Measurements from ENCODE around the gene NRXN3. TPM values are rescaled to one million over a fixed set of nuclear protein-coding genes. Genes with fewer than 3 reads are reported as not detected.

Gene NRXN3
- polyA plus RNA-seq, 1 of the 3 experiments (the other 2 are of a cell fraction): 1.6 TPM

DNA sequence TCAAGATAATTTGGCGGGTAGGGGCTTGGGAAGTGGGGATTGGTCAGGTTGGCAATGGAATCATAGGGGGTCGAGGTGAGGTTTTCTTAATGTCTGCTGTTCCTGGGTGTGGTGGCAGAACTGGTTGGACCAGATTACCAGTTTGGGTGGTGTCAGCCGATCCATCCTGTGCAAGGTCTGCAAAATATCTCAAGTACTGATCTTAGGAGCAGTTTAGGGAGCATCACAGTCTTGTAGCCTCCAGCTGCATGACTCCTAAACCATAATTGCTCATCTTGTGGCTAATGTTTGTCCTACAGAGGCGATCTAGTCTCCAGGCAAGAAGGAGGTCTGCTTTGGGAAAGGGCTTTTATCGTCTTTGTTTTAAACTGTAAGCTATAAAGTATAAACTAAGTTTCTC, 1172.8 kb downstream of the NRXN3 start:
- Histone ChIP-seq H3K9me3 (no peaks in the 10 kb centered on the region), H3K36me3 (replicated peaks in 1 of 2; ENCODE audit: control insufficient read depth in 1 of 2, insufficient read depth in 2 of 2, low read length in 1 of 2) (no peaks in the 10 kb centered on the region), H3F3A (replicated peaks; ENCODE audit: insufficient read depth) (no peaks in the 10 kb centered on the region), H2AFZ (ENCODE audit: low read depth) (peak overlapping the region; percentile 22; the same call in 1 of the 2 replicates), H3K4me3 (ENCODE audit: low read depth in 2 of 2, low read length in 1 of 2) (no peak overlapping the region), H3K27me3 (ENCODE audit: insufficient read depth) (no peaks in the 10 kb centered on the region), H4K20me1 (ENCODE audit: insufficient read depth) (no peaks in the 10 kb centered on the region), H3K4me1 (ENCODE audit: control insufficient read depth in 1 of 2, insufficient read depth in 2 of 2, low read depth in 1 of 2, low read length in 1 of 2) (no peaks in the 10 kb centered on the region), H3K9ac (no peak overlapping the region), H3K4me2 (no peak overlapping the region), H3K79me2 (ENCODE audit: insufficient read depth) (no peaks in the 10 kb centered on the region), H3K27ac (ENCODE audit: low read depth in 2 of 2, low read length in 1 of 2) (no peak overlapping the region), H3K9me2 (no peaks in the 10 kb centered on the region)
- CTCF ChIA-PET: no interaction called here
- TF ChIP-seq RXRA (IDR thresholded peaks at IDR 0.05; ENCODE audit: borderline replicate concordance, low read depth): no peak
- TF ChIP-seq, protein P1, sequence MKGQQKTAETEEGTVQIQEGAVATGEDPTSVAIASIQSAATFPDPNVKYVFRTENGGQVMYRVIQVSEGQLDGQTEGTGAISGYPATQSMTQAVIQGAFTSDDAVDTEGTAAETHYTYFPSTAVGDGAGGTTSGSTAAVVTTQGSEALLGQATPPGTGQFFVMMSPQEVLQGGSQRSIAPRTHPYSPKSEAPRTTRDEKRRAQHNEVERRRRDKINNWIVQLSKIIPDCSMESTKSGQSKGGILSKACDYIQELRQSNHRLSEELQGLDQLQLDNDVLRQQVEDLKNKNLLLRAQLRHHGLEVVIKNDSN (IDR thresholded peaks at IDR 0.05; ENCODE audit: borderline replicate concordance, low read depth): no peak
- TF ChIP-seq FOXM1 (IDR thresholded peaks at IDR 0.05; ENCODE audit: low read depth): no peak
- TF ChIP-seq, protein P2, sequence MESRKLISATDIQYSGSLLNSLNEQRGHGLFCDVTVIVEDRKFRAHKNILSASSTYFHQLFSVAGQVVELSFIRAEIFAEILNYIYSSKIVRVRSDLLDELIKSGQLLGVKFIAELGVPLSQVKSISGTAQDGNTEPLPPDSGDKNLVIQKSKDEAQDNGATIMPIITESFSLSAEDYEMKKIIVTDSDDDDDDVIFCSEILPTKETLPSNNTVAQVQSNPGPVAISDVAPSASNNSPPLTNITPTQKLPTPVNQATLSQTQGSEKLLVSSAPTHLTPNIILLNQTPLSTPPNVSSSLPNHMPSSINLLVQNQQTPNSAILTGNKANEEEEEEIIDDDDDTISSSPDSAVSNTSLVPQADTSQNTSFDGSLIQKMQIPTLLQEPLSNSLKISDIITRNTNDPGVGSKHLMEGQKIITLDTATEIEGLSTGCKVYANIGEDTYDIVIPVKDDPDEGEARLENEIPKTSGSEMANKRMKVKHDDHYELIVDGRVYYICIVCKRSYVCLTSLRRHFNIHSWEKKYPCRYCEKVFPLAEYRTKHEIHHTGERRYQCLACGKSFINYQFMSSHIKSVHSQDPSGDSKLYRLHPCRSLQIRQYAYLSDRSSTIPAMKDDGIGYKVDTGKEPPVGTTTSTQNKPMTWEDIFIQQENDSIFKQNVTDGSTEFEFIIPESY (IDR thresholded peaks at IDR 0.05; ENCODE audit: borderline replicate concordance, low read depth): no peak
- TF ChIP-seq GATA2 (CRISPR knock-in tag; IDR thresholded peaks at IDR 0.05): no peak
- TF ChIP-seq, protein P3, sequence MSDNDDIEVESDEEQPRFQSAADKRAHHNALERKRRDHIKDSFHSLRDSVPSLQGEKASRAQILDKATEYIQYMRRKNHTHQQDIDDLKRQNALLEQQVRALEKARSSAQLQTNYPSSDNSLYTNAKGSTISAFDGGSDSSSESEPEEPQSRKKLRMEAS (IDR thresholded peaks at IDR 0.05; ENCODE audit: low read depth): no peak
- no peak for TF ChIP-seq POLR2AphosphoS5 (IDR thresholded peaks at IDR 0.05; ENCODE audit: low read depth, low read length)
- TF ChIP-seq EP300 (IDR thresholded peaks at IDR 0.05; ENCODE audit: borderline replicate concordance in 1 of 2, low read depth in 1 of 2, low read length in 1 of 2): no peak
- TF ChIP-seq NFIC (IDR thresholded peaks at IDR 0.05; ENCODE audit: borderline replicate concordance): no peak
- TF ChIP-seq, protein P4, sequence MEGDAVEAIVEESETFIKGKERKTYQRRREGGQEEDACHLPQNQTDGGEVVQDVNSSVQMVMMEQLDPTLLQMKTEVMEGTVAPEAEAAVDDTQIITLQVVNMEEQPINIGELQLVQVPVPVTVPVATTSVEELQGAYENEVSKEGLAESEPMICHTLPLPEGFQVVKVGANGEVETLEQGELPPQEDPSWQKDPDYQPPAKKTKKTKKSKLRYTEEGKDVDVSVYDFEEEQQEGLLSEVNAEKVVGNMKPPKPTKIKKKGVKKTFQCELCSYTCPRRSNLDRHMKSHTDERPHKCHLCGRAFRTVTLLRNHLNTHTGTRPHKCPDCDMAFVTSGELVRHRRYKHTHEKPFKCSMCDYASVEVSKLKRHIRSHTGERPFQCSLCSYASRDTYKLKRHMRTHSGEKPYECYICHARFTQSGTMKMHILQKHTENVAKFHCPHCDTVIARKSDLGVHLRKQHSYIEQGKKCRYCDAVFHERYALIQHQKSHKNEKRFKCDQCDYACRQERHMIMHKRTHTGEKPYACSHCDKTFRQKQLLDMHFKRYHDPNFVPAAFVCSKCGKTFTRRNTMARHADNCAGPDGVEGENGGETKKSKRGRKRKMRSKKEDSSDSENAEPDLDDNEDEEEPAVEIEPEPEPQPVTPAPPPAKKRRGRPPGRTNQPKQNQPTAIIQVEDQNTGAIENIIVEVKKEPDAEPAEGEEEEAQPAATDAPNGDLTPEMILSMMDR (IDR thresholded peaks at IDR 0.05): no peak
- no peak for TF ChIP-seq MXI1 (IDR thresholded peaks at IDR 0.05; ENCODE audit: low read depth, low read length)
- no peak for TF ChIP-seq FOSL2 (IDR thresholded peaks at IDR 0.05; ENCODE audit: borderline replicate concordance, low read depth)
- TF ChIP-seq GABPA (IDR thresholded peaks at IDR 0.05; ENCODE audit: low read depth): no peak
- TF ChIP-seq, protein P5, sequence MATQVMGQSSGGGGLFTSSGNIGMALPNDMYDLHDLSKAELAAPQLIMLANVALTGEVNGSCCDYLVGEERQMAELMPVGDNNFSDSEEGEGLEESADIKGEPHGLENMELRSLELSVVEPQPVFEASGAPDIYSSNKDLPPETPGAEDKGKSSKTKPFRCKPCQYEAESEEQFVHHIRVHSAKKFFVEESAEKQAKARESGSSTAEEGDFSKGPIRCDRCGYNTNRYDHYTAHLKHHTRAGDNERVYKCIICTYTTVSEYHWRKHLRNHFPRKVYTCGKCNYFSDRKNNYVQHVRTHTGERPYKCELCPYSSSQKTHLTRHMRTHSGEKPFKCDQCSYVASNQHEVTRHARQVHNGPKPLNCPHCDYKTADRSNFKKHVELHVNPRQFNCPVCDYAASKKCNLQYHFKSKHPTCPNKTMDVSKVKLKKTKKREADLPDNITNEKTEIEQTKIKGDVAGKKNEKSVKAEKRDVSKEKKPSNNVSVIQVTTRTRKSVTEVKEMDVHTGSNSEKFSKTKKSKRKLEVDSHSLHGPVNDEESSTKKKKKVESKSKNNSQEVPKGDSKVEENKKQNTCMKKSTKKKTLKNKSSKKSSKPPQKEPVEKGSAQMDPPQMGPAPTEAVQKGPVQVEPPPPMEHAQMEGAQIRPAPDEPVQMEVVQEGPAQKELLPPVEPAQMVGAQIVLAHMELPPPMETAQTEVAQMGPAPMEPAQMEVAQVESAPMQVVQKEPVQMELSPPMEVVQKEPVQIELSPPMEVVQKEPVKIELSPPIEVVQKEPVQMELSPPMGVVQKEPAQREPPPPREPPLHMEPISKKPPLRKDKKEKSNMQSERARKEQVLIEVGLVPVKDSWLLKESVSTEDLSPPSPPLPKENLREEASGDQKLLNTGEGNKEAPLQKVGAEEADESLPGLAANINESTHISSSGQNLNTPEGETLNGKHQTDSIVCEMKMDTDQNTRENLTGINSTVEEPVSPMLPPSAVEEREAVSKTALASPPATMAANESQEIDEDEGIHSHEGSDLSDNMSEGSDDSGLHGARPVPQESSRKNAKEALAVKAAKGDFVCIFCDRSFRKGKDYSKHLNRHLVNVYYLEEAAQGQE (IDR thresholded peaks at IDR 0.05; ENCODE audit: low read depth, low read length): no peak
- POLR2A ChIA-PET: no interaction called here
- WGBS (ENCODE audit: low lambda C conversion rate): 33% methylated on average over 5 of the region's 5 CpGs
- DNase-seq: no peak

Measured in SK-N-SH (cell line).